K562 (cell line): ENCODE data around the gene COPB2. TPM values are rescaled to one million over a fixed set of nuclear protein-coding genes. Genes with fewer than 3 reads are reported as not detected.
A peak's percentile ranks its signal among the peaks of the same experiment; 100 is the strongest.

ENCODE experiments used
- ATAC-seq: fragments of 200-7000 bp; cut with Tn5 transposase; 3 replicates; pipeline ENCODE4 v1.9.1; 2020; ENCODE audit warnings: moderate library complexity
- BruUV-seq: library from RNA; stranded (reverse); fragments of 400-500 nt; replicated peaks from 2 replicates; lab custom pipeline; 2021; lab: Mats Ljungman, UMichigan
- CTCF ChIA-PET: fragments of 300-600 bp; formaldehyde crosslinking; extraction: SDS; loops from one replicate; lab custom pipeline; 2021; ENCODE audit warnings: low intra/inter-chr PET ratio; lab: Yijun Ruan, JAX
- POLR2A ChIA-PET: fragments of 300-600, 350-650 bp; sonication (Branson Sonifier 250); formaldehyde crosslinking; extraction: SDS; loops from one replicate; lab custom pipeline; 2021; ENCODE audit warnings: antibody characterized with exemption, inconsistent platforms; lab: Yijun Ruan, JAX
- DNase-seq, 4 experiments: peaks; one replicate each; pipeline versions ENCODE4 v3.0.0 to v3.0.0-alpha.2; 2011 to 2018; ENCODE audit warnings: low spot score in 3 of 4, mixed read lengths in 3 of 4; ENCODE audit errors: extremely low read depth in 1 of 4
- FAIRE-seq: peaks from 2 replicates; lab custom pipeline; 2011; peaks lifted over from hg19 to GRCh38; lab: Jason Lieb, UNC
- H2AFZ ChIP-seq: 2 replicates; pipeline ENCODE4 v1.6.0; 2011; ENCODE audit warnings: low read depth, low read length, control low read depth, inconsistent platforms
- H3K27ac ChIP-seq: fragments of 200-600 bp; 3 replicates; pipeline ENCODE4 v1.8.0; 2011; ENCODE audit warnings: low read depth, mild to moderate bottlenecking, control low read depth, inconsistent platforms, low read length, moderate library complexity, mixed read lengths; ENCODE audit errors: extremely low read depth
- H3K27me3 ChIP-seq, 2 experiments: fragments of 300-600 bp in 1 of 2; 2 replicates in 1 of 2; 3 replicates in 1 of 2; pipeline versions ENCODE4 v1.6.0 to v1.8.0; 2011; ENCODE audit warnings: inconsistent platforms in 2 of 2, low read length in 2 of 2, mild to moderate bottlenecking in 1 of 2, mixed read lengths in 1 of 2, moderate library complexity in 1 of 2; ENCODE audit not compliant: control insufficient read depth in 2 of 2, insufficient read depth in 2 of 2
- H3K36me3 ChIP-seq: fragments of 300-600 bp; 3 replicates; pipeline ENCODE4 v1.8.0; 2011; ENCODE audit warnings: mild to moderate bottlenecking, low read length, inconsistent platforms; ENCODE audit not compliant: control insufficient read depth, insufficient read depth
- H3K4me1 ChIP-seq, 2 experiments: fragments of 200-600 bp in 1 of 2; replicated peaks in 1 of 2; 2 replicates in 1 of 2; 3 replicates in 1 of 2; pipeline versions ENCODE4 v1.5.1 to v1.8.0; 2011; ENCODE audit warnings: inconsistent platforms in 2 of 2, low read length in 2 of 2, mild to moderate bottlenecking in 1 of 2, mixed read lengths in 1 of 2, moderate library complexity in 1 of 2; ENCODE audit not compliant: control insufficient read depth in 2 of 2, insufficient read depth in 2 of 2
- H3K4me2 ChIP-seq: 2 replicates; pipeline ENCODE4 v1.6.1; 2011; ENCODE audit warnings: low read length, control low read depth, inconsistent platforms, mixed read lengths; ENCODE audit not compliant: insufficient read depth
- H3K4me3 ChIP-seq: fragments of 200-600 bp; sonication (generic), shearing (Covaris generic); 2 replicates; pipeline ENCODE4 v1.5.1; 2016; ENCODE audit warnings: control low read depth, inconsistent platforms
- H3K79me2 ChIP-seq: fragments of 200-600 bp; 3 replicates; pipeline ENCODE4 v1.8.0; 2011; ENCODE audit warnings: low read length, inconsistent platforms; ENCODE audit not compliant: control insufficient read depth, insufficient read depth
- H3K9ac ChIP-seq, 2 experiments: 2 replicates each; pipeline versions ENCODE4 v1.6.0 to v1.6.1; 2011; ENCODE audit warnings: low read depth in 2 of 2, low read length in 2 of 2, control low read depth in 1 of 2, inconsistent platforms in 1 of 2, mild to moderate bottlenecking in 1 of 2, mixed read lengths in 1 of 2; ENCODE audit not compliant: insufficient read depth in 1 of 2
- H3K9me1 ChIP-seq: one replicate; pipeline ENCODE4 v1.6.0; 2011; ENCODE audit warnings: inconsistent platforms, mild to moderate bottlenecking, low read length, moderate library complexity; ENCODE audit not compliant: control insufficient read depth, insufficient read depth
- H3K9me3 ChIP-seq: replicated peaks from 2 replicates; pipeline ENCODE4 v1.5.1; 2011; ENCODE audit warnings: low read depth, low read length, inconsistent platforms; ENCODE audit not compliant: control insufficient read depth, insufficient read depth
- H4K20me1 ChIP-seq: replicated peaks from 2 replicates; pipeline ENCODE4 v1.6.1; 2011; ENCODE audit warnings: low read length, inconsistent platforms, mixed read lengths; ENCODE audit not compliant: control insufficient read depth, insufficient read depth
- CC2D1A ChIP-seq: fragments of 450-650 bp; IDR thresholded peaks from 2 replicates; pipeline ENCODE4 v1.6.1; 2017; ENCODE audit warnings: mild to moderate bottlenecking
- CHD4 ChIP-seq: fragments of 200-600 bp; sonication (generic); IDR thresholded peaks from 3 replicates; pipeline ENCODE4 v1.6.1; 2012; ENCODE audit warnings: low read depth, mild to moderate bottlenecking, mixed read lengths, low read length, inconsistent platforms; ENCODE audit not compliant: insufficient read depth, insufficient replicate concordance, poor library complexity, severe bottlenecking
- ELF4 ChIP-seq: fragments of 450-650 bp; formaldehyde crosslinking; IDR thresholded peaks from 2 replicates; pipeline ENCODE4 v1.4.0; 2022; ENCODE audit warnings: missing genetic modification characterization
- HNRNPUL1 ChIP-seq: fragments of 200-400 bp; formaldehyde crosslinking; IDR thresholded peaks from 2 replicates; pipeline ENCODE4 v1.6.1; 2017; ENCODE audit warnings: low read length
- IRF2 ChIP-seq: sonication (generic); formaldehyde crosslinking; IDR thresholded peaks from 2 replicates; pipeline ENCODE4 v1.8.1; 2022; ENCODE audit warnings: mild to moderate bottlenecking, missing genetic modification reagents
- KAT2B ChIP-seq: IDR thresholded peaks from one replicate; pipeline ENCODE4 v1.6.1; 2012; ENCODE audit warnings: low read depth, mild to moderate bottlenecking, control low read depth, inconsistent platforms, low read length, moderate library complexity
- SUPT5H ChIP-seq: fragments of 450-650 bp; IDR thresholded peaks from 2 replicates; pipeline ENCODE4 v1.6.1; 2016
- TCF3 ChIP-seq: sonication (generic); formaldehyde crosslinking; IDR thresholded peaks from 2 replicates; pipeline ENCODE4 v1.4.0; 2020; ENCODE audit warnings: mild to moderate bottlenecking, missing genetic modification reagents
- TEAD1 ChIP-seq, 2 experiments: fragments of 450-650 bp in 1 of 2; sonication (generic) in 1 of 2; formaldehyde crosslinking; IDR thresholded peaks; 2 replicates each; pipeline versions ENCODE4 v1.4.0 to v1.8.0; 2020 to 2022; ENCODE audit warnings: mild to moderate bottlenecking in 2 of 2, missing genetic modification reagents in 1 of 2
- XRCC3 ChIP-seq: fragments of 450-650 bp; IDR thresholded peaks from 2 replicates; pipeline ENCODE4 v1.6.1; 2017; ENCODE audit warnings: mild to moderate bottlenecking, moderate library complexity
- ZBTB1 ChIP-seq: sonication (generic); formaldehyde crosslinking; IDR thresholded peaks from 2 replicates; pipeline ENCODE4 v1.8.1; 2023; ENCODE audit warnings: missing genetic modification reagents, low read depth, mild to moderate bottlenecking, borderline replicate concordance
- ZBTB17 ChIP-seq: fragments of 450-650 bp; formaldehyde crosslinking; IDR thresholded peaks from 2 replicates; pipeline ENCODE4 v1.4.0; 2020; ENCODE audit warnings: mild to moderate bottlenecking
- ZSCAN29 ChIP-seq: fragments of 450-650 bp; IDR thresholded peaks from 2 replicates; pipeline ENCODE4 v1.6.1; 2017
- WGBS: fragments of 100-300 bp; shearing (Covaris generic); methylation state at CpG from one replicate; pipeline ENCODE4 v1.1.6; 2016; ENCODE audit warnings: low coverage, mixed read lengths; ENCODE audit not compliant: insufficient coverage; ENCODE audit errors: missing lambda C conversion rate; 5-methylcytosine and 5-hydroxymethylcytosine counted together
- in situ Hi-C: fragments of 300-500 bp; cut with MboI; formaldehyde crosslinking; loops from 4 replicates; pipeline ENCODE4 v1.15.0; 2018; ENCODE audit warnings: inconsistent platforms, mixed read lengths
- intact Hi-C: fragments of 100-400 bp; cut with micrococcal nuclease; formaldehyde crosslinking; loops from 2 replicates; pipeline ENCODE4 v1.14.2; 2022
- polyA plus RNA-seq, 8 experiments: library from polyadenylated mRNA; depleted of rRNA in 4 of 8; stranded (reverse) in 5 of 8; unstranded in 3 of 8; fragments of >200 nt; fragmentation: Nextera tagmentation in 2 of 8; fragmentation: Illumina TruSeq in 1 of 8; extraction: Ambion mirVana in 2 of 8; extraction: Trizol in 1 of 8; gene quantifications; 2 replicates each; pipeline versions ENCODE4 v1.2.1 to v1.2.3, GENCODE V29; 2011 to 2014; ENCODE audit warnings: inconsistent platforms in 1 of 8, missing spikeins in 1 of 8
- total RNA-seq, 7 experiments: library from RNA; depleted of rRNA in 6 of 7; stranded (reverse); fragments of >200 nt in 6 of 7; fragmentation: Illumina TruSeq in 2 of 7; extraction: Trizol in 2 of 7; gene quantifications; 2 replicates each; pipeline versions ENCODE4 v1.2.1 to v1.2.3, GENCODE V29; 2011 to 2021; ENCODE audit warnings: low replicate concordance in 1 of 7
- TF ChIP-seq, protein P1 (sequence below), 3 experiments: fragments of 200-800 bp in 1 of 3; fragments of 250-450 bp in 1 of 3; fragments of 450-650 bp in 1 of 3; sonication (Bioruptor Pico) in 1 of 3; sonication (Bioruptor generic) in 1 of 3; formaldehyde crosslinking in 1 of 3; IDR thresholded peaks; 2 replicates each; pipeline versions ENCODE4 v1.6.1 to v1.8.0; 2016 to 2022; ENCODE audit warnings: mild to moderate bottlenecking in 2 of 3, missing genetic modification characterization in 2 of 3, missing compliant biosample characterization in 1 of 3, moderate library complexity in 1 of 3
- TF ChIP-seq, protein P2 (sequence below): sonication (generic); formaldehyde crosslinking; IDR thresholded peaks from 2 replicates; pipeline ENCODE4 v1.5.0; 2020; ENCODE audit warnings: missing genetic modification reagents
- TF ChIP-seq, protein P3 (sequence below): fragments of 450-650 bp; formaldehyde crosslinking; IDR thresholded peaks from 2 replicates; pipeline ENCODE4 v1.4.0; 2020; ENCODE audit warnings: mild to moderate bottlenecking, moderate library complexity

COPB2 gene
- total and polyA plus RNA-seq, 9 of the 15 experiments (the other 6 are each of a cell fraction or from before 2014, with no cell fraction given) = 64.3 to 189 (median 130) TPM

DNA sequence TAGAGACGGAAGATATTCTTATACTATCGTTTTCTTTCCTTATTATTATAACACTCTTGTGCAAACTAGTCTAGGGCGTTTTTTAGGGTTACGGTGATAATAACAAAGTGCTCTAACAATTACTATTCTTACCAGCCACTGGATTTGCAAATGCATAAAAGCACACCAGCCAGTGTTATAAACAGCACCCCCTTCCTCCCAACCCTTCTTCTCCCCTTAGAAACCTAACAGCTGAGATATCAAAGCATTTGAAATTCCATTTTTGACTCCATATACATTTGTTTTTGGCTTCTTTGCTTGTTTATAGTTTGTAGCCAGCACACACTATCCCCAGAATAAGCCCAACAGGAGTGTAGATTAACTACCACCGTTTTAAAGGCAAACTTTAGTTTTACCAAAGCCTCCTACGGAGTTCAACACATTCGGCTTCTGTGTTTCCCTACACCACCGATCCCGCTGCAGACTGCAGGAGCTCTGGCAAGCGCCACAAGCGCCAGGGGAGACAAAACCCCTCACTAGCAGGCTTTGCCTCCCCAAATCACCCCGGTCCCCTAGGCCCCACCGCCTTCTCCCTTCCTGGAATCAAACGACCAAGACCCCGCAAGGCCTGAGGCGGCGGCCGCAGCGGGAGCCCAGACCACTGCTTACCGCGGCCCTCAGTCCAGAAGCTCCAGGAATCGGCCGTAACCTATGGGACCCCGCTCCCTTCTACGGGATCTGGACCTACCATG, 461 bp downstream of the COPB2 start:
- Histone ChIP-seq H3K4me3 (peak overlapping the region; percentile 92), H4K20me1 (no peaks in the 10 kb centered on the region; the same call in 1 of the 2 replicates), H3K4me2 (peak overlapping the region; percentile 82), H3K9me3 (no peaks in the 10 kb centered on the region), H2AFZ (peak overlapping the region; percentile 89), H3K36me3 (peaks cover 12% of the 10 kb centered on the region; the same call in 2 of the 3 replicates), H3K9ac (peak overlapping the region; percentile 99 to 100), H3K27ac (peak overlapping the region; percentile 95), H3K4me1 (peaks cover 4 to 9% of the 10 kb centered on the region in 2 experiments; a peak in 2 of 5 replicates), H3K79me2 (peaks cover 64% of the 10 kb centered on the region), H3K27me3 (no peaks in the 10 kb centered on the region), H3K9me1 (no peaks in the 10 kb centered on the region)
- ChIA-PET POLR2A (interaction anchor here (0.6 to 2.2 kb wide), 6 partner anchors 9 to 780 kb away, joined by 3 to 9 read pairs (median 4); no protein-coding TSS in a partner anchor), CTCF (no interaction called here)
- 2% methylated on average over 24 of the region's 25 CpGs for WGBS
- TSS peak; percentile 70 for BruUV-seq
- FAIRE-seq (peak; percentile 19), DNase-seq (peak in 1 of 4 experiments; percentile 25), ATAC-seq (peak; percentile 18)
- in situ Hi-C loops (no loop called here), intact Hi-C loops (no loop called here)
- TF ChIP-seq ELF4 (CRISPR knock-in tag) = no peak
- TF ChIP-seq, protein P1, sequence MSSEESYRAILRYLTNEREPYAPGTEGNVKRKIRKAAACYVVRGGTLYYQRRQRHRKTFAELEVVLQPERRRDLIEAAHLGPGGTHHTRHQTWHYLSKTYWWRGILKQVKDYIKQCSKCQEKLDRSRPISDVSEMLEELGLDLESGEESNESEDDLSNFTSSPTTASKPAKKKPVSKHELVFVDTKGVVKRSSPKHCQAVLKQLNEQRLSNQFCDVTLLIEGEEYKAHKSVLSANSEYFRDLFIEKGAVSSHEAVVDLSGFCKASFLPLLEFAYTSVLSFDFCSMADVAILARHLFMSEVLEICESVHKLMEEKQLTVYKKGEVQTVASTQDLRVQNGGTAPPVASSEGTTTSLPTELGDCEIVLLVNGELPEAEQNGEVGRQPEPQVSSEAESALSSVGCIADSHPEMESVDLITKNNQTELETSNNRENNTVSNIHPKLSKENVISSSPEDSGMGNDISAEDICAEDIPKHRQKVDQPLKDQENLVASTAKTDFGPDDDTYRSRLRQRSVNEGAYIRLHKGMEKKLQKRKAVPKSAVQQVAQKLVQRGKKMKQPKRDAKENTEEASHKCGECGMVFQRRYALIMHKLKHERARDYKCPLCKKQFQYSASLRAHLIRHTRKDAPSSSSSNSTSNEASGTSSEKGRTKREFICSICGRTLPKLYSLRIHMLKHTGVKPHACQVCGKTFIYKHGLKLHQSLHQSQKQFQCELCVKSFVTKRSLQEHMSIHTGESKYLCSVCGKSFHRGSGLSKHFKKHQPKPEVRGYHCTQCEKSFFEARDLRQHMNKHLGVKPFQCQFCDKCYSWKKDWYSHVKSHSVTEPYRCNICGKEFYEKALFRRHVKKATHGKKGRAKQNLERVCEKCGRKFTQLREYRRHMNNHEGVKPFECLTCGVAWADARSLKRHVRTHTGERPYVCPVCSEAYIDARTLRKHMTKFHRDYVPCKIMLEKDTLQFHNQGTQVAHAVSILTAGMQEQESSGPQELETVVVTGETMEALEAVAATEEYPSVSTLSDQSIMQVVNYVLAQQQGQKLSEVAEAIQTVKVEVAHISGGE (CRISPR knock-in tag; IDR thresholded peaks at IDR 0.05) = no peak
- no peak for TF ChIP-seq TCF3 (CRISPR knock-in tag)
- TF ChIP-seq KAT2B = no peak
- TF ChIP-seq SUPT5H = no peak
- 0 out of 4 replicates have a peak, but pooled peaks of 1 of the 2 experiments have one; percentile 71 for TF ChIP-seq TEAD1 (CRISPR knock-in tag; IDR thresholded peaks at IDR 0.05)
- no peak; the same call in 1 of the 2 replicates for TF ChIP-seq ZSCAN29
- TF ChIP-seq CC2D1A = no peak; the same call in 1 of the 2 replicates
- no peak for TF ChIP-seq HNRNPUL1
- TF ChIP-seq CHD4 = no peak
- no peak for TF ChIP-seq XRCC3
- no peak for TF ChIP-seq IRF2 (CRISPR knock-in tag)
- peak; percentile 75; the same call in 1 of the 2 replicates for TF ChIP-seq ZBTB1 (CRISPR knock-in tag)
- TF ChIP-seq, protein P2, sequence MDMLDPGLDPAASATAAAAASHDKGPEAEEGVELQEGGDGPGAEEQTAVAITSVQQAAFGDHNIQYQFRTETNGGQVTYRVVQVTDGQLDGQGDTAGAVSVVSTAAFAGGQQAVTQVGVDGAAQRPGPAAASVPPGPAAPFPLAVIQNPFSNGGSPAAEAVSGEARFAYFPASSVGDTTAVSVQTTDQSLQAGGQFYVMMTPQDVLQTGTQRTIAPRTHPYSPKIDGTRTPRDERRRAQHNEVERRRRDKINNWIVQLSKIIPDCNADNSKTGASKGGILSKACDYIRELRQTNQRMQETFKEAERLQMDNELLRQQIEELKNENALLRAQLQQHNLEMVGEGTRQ (CRISPR knock-in tag) = no peak
- no peak; the same call in 1 of the 2 replicates for TF ChIP-seq ZBTB17
- TF ChIP-seq, protein P3, sequence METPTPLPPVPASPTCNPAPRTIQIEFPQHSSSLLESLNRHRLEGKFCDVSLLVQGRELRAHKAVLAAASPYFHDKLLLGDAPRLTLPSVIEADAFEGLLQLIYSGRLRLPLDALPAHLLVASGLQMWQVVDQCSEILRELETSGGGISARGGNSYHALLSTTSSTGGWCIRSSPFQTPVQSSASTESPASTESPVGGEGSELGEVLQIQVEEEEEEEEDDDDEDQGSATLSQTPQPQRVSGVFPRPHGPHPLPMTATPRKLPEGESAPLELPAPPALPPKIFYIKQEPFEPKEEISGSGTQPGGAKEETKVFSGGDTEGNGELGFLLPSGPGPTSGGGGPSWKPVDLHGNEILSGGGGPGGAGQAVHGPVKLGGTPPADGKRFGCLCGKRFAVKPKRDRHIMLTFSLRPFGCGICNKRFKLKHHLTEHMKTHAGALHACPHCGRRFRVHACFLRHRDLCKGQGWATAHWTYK (CRISPR knock-in tag) = peak; percentile 28; the same call in 1 of the 2 replicates
